B cell (primary cell): ENCODE measurements around the gene DEPDC1B.
"Not testable (repeated sequence)": the region's sequence is repeated elsewhere in the genome, so short reads cannot be mapped to it uniquely, and the experiment has no call there.

ENCODE experiments used
- CTCF ChIP-seq: fragments of 200-600 bp; IDR thresholded peaks from one replicate; pipeline ENCODE4 v1.8.0; 2022; ENCODE audit warnings: antibody characterized with exemption, mild to moderate bottlenecking
- EZH2 ChIP-seq: IDR thresholded peaks from 2 replicates; pipeline ENCODE4 v1.6.1; 2012; ENCODE audit warnings: borderline replicate concordance, low read depth, mild to moderate bottlenecking, moderate library complexity, low read length; ENCODE audit not compliant: insufficient read depth, poor library complexity, severe bottlenecking

GRCh38 chr5:60682007-60682406 lies 18.0 kb downstream of the DEPDC1B start:
- not testable (repeated sequence) for TF ChIP-seq CTCF, EZH2
